ENCODE results near the gene NDUFA12.
A peak's percentile ranks its signal among the peaks of the same experiment; 100 is the strongest.

GRCh38 chr12:94941440-94941862, 62.0 kb downstream of the NDUFA12 start:
- TF ChIP-seq HDGF (IDR thresholded peaks at IDR 0.05; ENCODE audit: borderline replicate concordance) (no peak), ELF4 (IDR thresholded peaks at IDR 0.05) (no peak), FOXA1 (IDR thresholded peaks at IDR 0.05) (no peak), SP1 (IDR thresholded peaks at IDR 0.05) (no peak), BHLHE40 (IDR thresholded peaks at IDR 0.05; ENCODE audit: borderline replicate concordance) (no peak), TARDBP (IDR thresholded peaks at IDR 0.05) (no peak), FOXM1 (IDR thresholded peaks at IDR 0.05; ENCODE audit: borderline replicate concordance) (no peak), PKNOX1 (IDR thresholded peaks at IDR 0.05) (peak; percentile 54), NFRKB (IDR thresholded peaks at IDR 0.05) (no peak), SUZ12 (IDR thresholded peaks at IDR 0.05) (no peak), ZNF384 (IDR thresholded peaks at IDR 0.05) (no peak), CTBP1 (IDR thresholded peaks at IDR 0.05; ENCODE audit: borderline replicate concordance) (no peak), ARNT (IDR thresholded peaks at IDR 0.05) (no peak)

Measured in HEK293T (cell line).